Endothelial cell (in vitro differentiated cells): ENCODE data around the gene FAM222B. TPM values are rescaled to one million over a fixed set of nuclear protein-coding genes. Genes with fewer than 3 reads are reported as not detected.
"Not testable (repeated sequence)": the region's sequence is repeated elsewhere in the genome, so short reads cannot be mapped to it uniquely, and the experiment has no call there.

ENCODE experiments used
- DNase-seq: peaks from one replicate; pipeline ENCODE4 v3.0.0; 2021; ENCODE audit warnings: low spot score
- H3K27ac Mint-ChIP-seq: one replicate; pipeline ENCODE4 v1.8.0; 2021; ENCODE audit warnings: mixed read lengths, inconsistent platforms; ENCODE audit not compliant: unreplicated experiment
- H3K27me3 Mint-ChIP-seq: one replicate; pipeline ENCODE4 v1.8.0; 2021; ENCODE audit warnings: mild to moderate bottlenecking, moderate library complexity, mixed read lengths, inconsistent platforms; ENCODE audit not compliant: unreplicated experiment
- H3K36me3 Mint-ChIP-seq: one replicate; pipeline ENCODE4 v1.8.0; 2021; ENCODE audit warnings: mild to moderate bottlenecking, low read depth, mixed read lengths, inconsistent platforms; ENCODE audit not compliant: unreplicated experiment
- H3K4me1 Mint-ChIP-seq: one replicate; pipeline ENCODE4 v1.8.0; 2021; ENCODE audit warnings: mild to moderate bottlenecking, mixed read lengths, inconsistent platforms; ENCODE audit not compliant: unreplicated experiment
- H3K4me3 Mint-ChIP-seq: one replicate; pipeline ENCODE4 v1.8.0; 2021; ENCODE audit warnings: mild to moderate bottlenecking, mixed read lengths, inconsistent platforms; ENCODE audit not compliant: unreplicated experiment
- H3K9me3 Mint-ChIP-seq: one replicate; pipeline ENCODE4 v1.8.0; 2021; ENCODE audit warnings: mixed read lengths, inconsistent platforms; ENCODE audit not compliant: unreplicated experiment
- CTCF ChIP-seq: fragments of 200-600 bp; sonication (generic); IDR thresholded peaks from one replicate; pipeline ENCODE4 v1.5.0; 2021; ENCODE audit warnings: antibody characterized with exemption; ENCODE audit not compliant: unreplicated experiment
- total RNA-seq: library from RNA; stranded (reverse); fragmentation: NEBNext Ultra II Directional; extraction: Animal tissue kit (Norgen Biotek cat#: 25700); gene quantifications from one replicate; pipeline ENCODE4 v1.2.1, GENCODE V29; 2021; ENCODE audit not compliant: unreplicated experiment

FAM222B gene
- total RNA-seq, 1 donor from 2014 or later = 69.9 TPM

- Mint-ChIP-seq H3K4me1 (peaks cover 8% of the 10 kb centered on the region), H3K36me3 (peaks cover 7% of the 10 kb centered on the region), H3K27me3 (peaks cover 2% of the 10 kb centered on the region), H3K27ac (peak overlapping the region; percentile 45), H3K4me3 (no peak overlapping the region), H3K9me3 (no peaks in the 10 kb centered on the region)
- TF ChIP-seq CTCF = no peak
- DNase-seq = no peak
Observed at GRCh38 chr17:28792877-28793661, 49.5 kb downstream of the FAM222B start.

- Mint-ChIP-seq H3K9me3 (no peaks in the 10 kb centered on the region), H3K36me3 (peaks cover under 1% of the 10 kb centered on the region), H3K4me3 (no peak overlapping the region), H3K4me1 (peaks cover 3% of the 10 kb centered on the region), H3K27me3 (peaks cover 1% of the 10 kb centered on the region), H3K27ac (no peak overlapping the region)
- no peak for DNase-seq
- no peak for TF ChIP-seq CTCF
Observed at GRCh38 chr17:28788100-28788499, 54.5 kb downstream of the FAM222B start.

- Mint-ChIP-seq H3K27ac (no peak overlapping the region), H3K9me3 (no peaks in the 10 kb centered on the region), H3K4me1 (peaks cover 8% of the 10 kb centered on the region), H3K27me3 (peaks cover 2% of the 10 kb centered on the region), H3K36me3 (peaks cover 9% of the 10 kb centered on the region), H3K4me3 (no peak overlapping the region)
- DNase-seq = no peak
- TF ChIP-seq CTCF = no peak
Observed at GRCh38 chr17:28783161-28783560, 59.4 kb downstream of the FAM222B start.

GRCh38 chr17:28779601-28780000, 63.0 kb downstream of the FAM222B start:
- not testable (repeated sequence) for H3K4me3 Mint-ChIP-seq, DNase-seq, H3K27ac Mint-ChIP-seq, H3K9me3 Mint-ChIP-seq, H3K36me3 Mint-ChIP-seq, H3K27me3 Mint-ChIP-seq
- peaks cover 21% of the 10 kb centered on the region for H3K4me1 Mint-ChIP-seq

GRCh38 chr17:28777178-28777577, 65.4 kb downstream of the FAM222B start:
- peaks cover 9% of the 10 kb centered on the region for H3K36me3 Mint-ChIP-seq
- peaks cover 4% of the 10 kb centered on the region for H3K27me3 Mint-ChIP-seq
- H3K9me3 Mint-ChIP-seq = no peaks in the 10 kb centered on the region
- H3K4me1 Mint-ChIP-seq = peaks cover 21% of the 10 kb centered on the region
- no peak overlapping the region for H3K27ac Mint-ChIP-seq
- no peak for TF ChIP-seq CTCF
- no peak overlapping the region for H3K4me3 Mint-ChIP-seq
- no peak for DNase-seq
